Body of pancreas (tissue), 4 donors: Measurements from ENCODE around the gene FAM43B. TPM values are rescaled to one million over a fixed set of nuclear protein-coding genes. Genes with fewer than 3 reads are reported as not detected.
"Not testable (repeated sequence)": the region's sequence is repeated elsewhere in the genome, so short reads cannot be mapped to it uniquely, and the experiment has no call there.

ENCODE experiments used
- ATAC-seq: fragments of 150-250 bp; one replicate; pipeline ENCODE4 v1.9.1; 2016
- DNase-seq, 4 donors: peaks; one replicate each; pipeline ENCODE4 v3.0.0-alpha.2; 2019
- H3K27ac ChIP-seq, 4 donors: fragments of 200-600 bp; sonication (generic); 1 replicate in 3 of 4; 2 replicates in 1 of 4; pipeline versions ENCODE4 v1.5.1 to v1.6.1; 2016 to 2019; ENCODE audit warnings: mild to moderate bottlenecking in 1 of 4, mixed read lengths in 1 of 4, moderate library complexity in 1 of 4
- H3K27me3 ChIP-seq, 2 donors: fragments of 200-600 bp; sonication (generic); one replicate each; pipeline ENCODE4 v1.6.0; 2016; ENCODE audit warnings: mild to moderate bottlenecking in 1 of 2
- H3K36me3 ChIP-seq, 2 donors: fragments of 200-600 bp; sonication (generic); replicated peaks in 1 of 2; 2 replicates each; pipeline ENCODE4 v1.5.1; 2016; ENCODE audit warnings: low read depth in 2 of 2; ENCODE audit not compliant: insufficient read depth in 1 of 2
- H3K4me1 ChIP-seq: fragments of 200-600 bp; sonication (generic); one replicate; pipeline ENCODE4 v1.6.0; 2016
- H3K4me3 ChIP-seq, 2 donors: fragments of 200-600 bp; sonication (generic); 1 replicate in 1 of 2; 2 replicates in 1 of 2; pipeline ENCODE4 v1.5.1; 2016 to 2019
- H3K9me3 ChIP-seq, 3 donors: fragments of 200-600 bp; sonication (generic); 1 replicate in 2 of 3; 2 replicates in 1 of 3; pipeline ENCODE4 v1.5.1; 2016
- CTCF ChIP-seq, 7 experiments: fragments of 450-650 bp in 4 of 7; fragments of 200-600 bp in 3 of 7; sonication (generic) in 3 of 7; IDR thresholded peaks; one replicate each; pipeline ENCODE4 v1.5.1; 2016 to 2019; ENCODE audit warnings: antibody characterized with exemption in 7 of 7
- POLR2A ChIP-seq, 3 donors: fragments of 450-650 bp; IDR thresholded peaks; one replicate each; pipeline ENCODE4 v1.6.1; 2016; ENCODE audit warnings: antibody characterized with exemption in 3 of 3, mild to moderate bottlenecking in 2 of 3
- WGBS, 2 donors: methylation state at CpG; one replicate each; pipeline ENCODE4 v1.1.5; 2017; 5-methylcytosine and 5-hydroxymethylcytosine counted together
- intact Hi-C: fragments of 100-400 bp; cut with DNase I; formaldehyde crosslinking; loops from one replicate; pipeline ENCODE4 v1.15.1; 2023
- total RNA-seq, 2 donors: library from RNA; depleted of rRNA; stranded (reverse); fragments of >200 nt; gene quantifications; one replicate each; pipeline ENCODE4 v1.1.0, GENCODE V29; 2016

The FAM43B gene
- total RNA-seq, 2 donors from 2014 or later, result 0.26 to 3.6 TPM

GRCh38 chr1:20508411-20508771 is 44.0 kb upstream of the FAM43B start:
- no peaks in the 10 kb centered on the region for H3K27me3 ChIP-seq
- intact Hi-C loops, result no loop called here
- peak overlapping the region; percentile 60 to 78 (median 66) for H3K27ac ChIP-seq
- H3K4me1 ChIP-seq, result peaks cover 26% of the 10 kb centered on the region
- WGBS, 2 donors, result 58 to 64% methylated on average over 5 of the region's 5 CpGs
- H3K4me3 ChIP-seq, result peak overlapping the region; percentile 71 to 100
- H3K36me3 ChIP-seq, result no peaks in the 10 kb centered on the region
- H3K9me3 ChIP-seq, result no peaks in the 10 kb centered on the region
- no peak for ATAC-seq
- TF ChIP-seq POLR2A (IDR thresholded peaks at IDR 0.05) (no peak), CTCF (IDR thresholded peaks at IDR 0.05) (no peak)
- DNase-seq, result no peak

- H3K36me3 ChIP-seq, result no peaks in the 10 kb centered on the region
- H3K27me3 ChIP-seq, result no peaks in the 10 kb centered on the region
- no peaks in the 10 kb centered on the region for H3K9me3 ChIP-seq
- ATAC-seq, result no peak
- intact Hi-C loops, result no loop called here
- no peak for DNase-seq
- H3K4me3 ChIP-seq, result no peak overlapping the region
- H3K4me1 ChIP-seq, result peaks cover 12% of the 10 kb centered on the region
- 45 to 48% methylated on average over 6 of the region's 6 CpGs for WGBS, 2 donors
- TF ChIP-seq POLR2A (IDR thresholded peaks at IDR 0.05), result no peak
- TF ChIP-seq CTCF (IDR thresholded peaks at IDR 0.05), result no peak
- no peak overlapping the region for H3K27ac ChIP-seq
These were observed 40.6 kb upstream of the FAM43B start for GRCh38 chr1:20511518-20512428.

- not testable (repeated sequence) for H3K9me3 ChIP-seq, H3K27me3 ChIP-seq, H3K4me1 ChIP-seq, H3K4me3 ChIP-seq, H3K36me3 ChIP-seq, ATAC-seq, H3K27ac ChIP-seq, DNase-seq
- 29 to 42% methylated on average over 6 to 7 of the region's 7 CpGs for WGBS, 2 donors
- intact Hi-C loops, result loop anchor here (10.0 kb wide), 1 partner anchor 675 kb away; no protein-coding TSS in a partner anchor
These were observed 32.6 kb upstream of the FAM43B start for GRCh38 chr1:20519609-20520262.

- ATAC-seq (peak; percentile 88), DNase-seq (peak; percentile 83 to 88 (median 85))
- H3K27me3 ChIP-seq, result no peaks in the 10 kb centered on the region
- 10 to 14% methylated on average over 15 to 17 of the region's 17 CpGs for WGBS, 2 donors
- no peaks in the 10 kb centered on the region for H3K36me3 ChIP-seq
- no peak overlapping the region for H3K4me3 ChIP-seq
- no peak for TF ChIP-seq POLR2A (IDR thresholded peaks at IDR 0.05)
- peak; percentile 81 to 95 (median 93) for TF ChIP-seq CTCF (IDR thresholded peaks at IDR 0.05)
- peaks cover 6% of the 10 kb centered on the region for H3K4me1 ChIP-seq
- H3K27ac ChIP-seq, result no peak overlapping the region
- intact Hi-C loops, result loop anchor here (10.0 kb wide), 1 partner anchor 673 kb away; no protein-coding TSS in a partner anchor
- H3K9me3 ChIP-seq, result no peaks in the 10 kb centered on the region
These were observed 30.2 kb upstream of the FAM43B start for GRCh38 chr1:20521960-20522861.
